ENCODE measurements around the gene LRCH1.
A peak's percentile ranks its signal among the peaks of the same experiment; 100 is the strongest.

Gene LRCH1

DNA sequence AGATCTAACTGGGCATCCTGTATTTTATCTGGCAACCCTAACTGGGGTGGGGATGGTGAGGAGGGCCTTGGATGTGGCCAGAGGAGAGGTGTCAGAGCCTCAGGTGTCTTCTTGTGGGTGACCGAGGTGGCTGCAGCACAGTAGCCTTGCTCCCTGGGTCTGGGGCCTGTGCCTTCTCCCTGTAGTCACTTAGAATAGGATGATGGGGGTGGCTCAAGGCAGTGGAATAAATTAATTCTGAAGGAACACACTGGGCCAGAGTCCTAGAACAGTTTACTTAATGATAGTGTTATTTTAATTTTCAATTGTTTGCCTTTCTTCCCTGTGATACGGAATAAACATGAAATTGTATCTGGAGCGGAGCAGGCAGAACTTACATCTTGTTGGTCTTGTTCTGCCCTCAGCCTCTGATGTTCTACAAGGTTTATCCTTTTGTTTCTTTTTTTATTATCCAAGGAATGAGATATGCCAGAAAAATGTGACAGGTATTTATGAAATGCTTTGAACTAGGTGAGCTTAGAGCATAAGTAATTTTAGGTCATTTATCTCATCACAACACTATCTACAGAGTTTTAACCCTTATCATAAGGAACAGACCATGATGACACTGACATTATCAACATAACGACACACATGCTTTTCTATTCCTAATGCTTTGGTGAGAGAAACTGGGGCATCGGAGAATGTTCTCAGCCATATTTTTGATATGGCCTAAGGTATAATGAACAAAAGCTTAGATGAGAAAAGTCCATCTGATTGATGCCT is 51.4 kb downstream of the LRCH1 start:
- no peak overlapping the region for H3K27ac Mint-ChIP-seq
- H3K4me1 Mint-ChIP-seq (ENCODE audit: low read depth): peaks cover 80% of the 10 kb centered on the region

DNA sequence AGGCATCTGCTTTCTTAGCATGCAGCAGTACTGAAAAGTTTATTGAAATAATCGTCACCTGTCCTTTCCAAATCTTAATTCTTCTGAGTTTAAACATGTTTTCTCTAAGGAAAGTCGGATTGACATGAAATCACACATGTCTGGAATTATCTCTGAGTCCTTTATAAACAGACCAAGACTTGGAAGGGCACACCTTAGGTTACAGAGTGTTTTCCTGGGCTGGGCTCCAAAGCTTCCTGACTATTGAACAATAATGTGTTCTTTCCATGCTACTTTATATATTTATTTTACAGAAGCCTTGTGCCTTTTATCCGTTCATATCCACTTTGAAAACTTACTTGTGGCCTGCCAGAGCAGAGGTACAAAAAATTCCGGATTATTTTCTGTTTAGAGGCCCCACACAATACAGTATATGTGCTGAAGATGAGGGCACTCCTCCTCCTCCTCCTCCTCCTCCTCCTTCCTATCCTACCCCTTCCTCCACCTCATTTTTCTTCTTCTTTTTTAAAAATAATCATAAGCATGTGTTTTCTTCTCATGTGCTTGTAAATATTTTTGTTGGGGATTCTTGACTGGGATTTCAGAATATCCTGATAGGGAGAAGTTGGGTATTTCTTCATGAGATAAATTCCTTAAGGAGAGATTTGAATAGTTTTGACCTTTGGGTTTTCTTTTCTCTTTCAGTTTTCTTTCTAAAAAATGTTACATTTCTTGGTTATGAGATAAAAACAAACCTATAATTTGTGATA is 52.3 kb downstream of the LRCH1 start:
- Mint-ChIP-seq H3K4me3 (no peak overlapping the region), H3K27ac (no peak overlapping the region), H3K36me3 (ENCODE audit: low read depth) (no peaks in the 10 kb centered on the region), H3K4me1 (ENCODE audit: low read depth) (peaks cover 82% of the 10 kb centered on the region), H3K9me3 (no peaks in the 10 kb centered on the region), H3K27me3 (no peaks in the 10 kb centered on the region)
- no peak for DNase-seq

More for the DNA sequence above, 51.4 kb downstream of the LRCH1 start:
- no peak for DNase-seq
- Mint-ChIP-seq H3K36me3 (ENCODE audit: low read depth) (no peaks in the 10 kb centered on the region), H3K9me3 (no peaks in the 10 kb centered on the region), H3K4me3 (no peak overlapping the region), H3K27me3 (no peaks in the 10 kb centered on the region)

DNA sequence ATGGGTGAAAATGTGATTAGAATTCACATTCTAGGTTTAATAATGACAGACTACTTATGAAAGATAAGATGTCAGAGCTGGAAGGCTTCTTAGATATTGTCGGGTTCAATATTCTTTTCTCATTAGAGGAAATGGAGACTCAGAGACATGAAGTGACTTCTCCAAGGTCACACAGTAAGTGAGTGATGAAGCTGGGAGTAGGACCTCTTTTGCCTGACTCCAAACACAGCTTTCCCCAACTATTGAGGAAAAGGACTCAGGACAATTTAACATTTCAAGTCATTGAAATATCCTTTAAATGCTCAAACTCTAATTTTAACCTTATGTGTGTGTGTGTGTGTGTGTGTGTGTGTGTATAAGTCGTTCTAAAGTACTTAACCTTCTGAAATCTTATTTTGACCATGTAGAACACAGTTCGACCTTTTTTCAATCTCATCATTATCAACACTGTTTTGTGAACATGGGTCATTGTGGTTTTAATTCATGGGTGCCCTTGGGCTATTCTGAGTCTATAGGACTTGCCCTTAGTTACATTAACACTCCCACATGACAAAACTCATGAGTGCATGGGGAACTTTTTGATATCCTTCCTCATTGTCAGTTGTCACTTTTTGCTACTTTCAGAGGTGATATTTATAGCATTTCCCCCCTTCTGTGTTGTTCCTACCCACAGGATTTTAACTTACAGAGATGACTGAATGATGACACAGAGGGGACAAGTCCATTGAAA is 53.0 kb downstream of the LRCH1 start:
- no peak for DNase-seq
- H3K9me3 Mint-ChIP-seq: no peaks in the 10 kb centered on the region
- peak overlapping the region; percentile 77 for H3K27ac Mint-ChIP-seq
- no peaks in the 10 kb centered on the region for H3K27me3 Mint-ChIP-seq
- H3K4me3 Mint-ChIP-seq: no peak overlapping the region
- H3K4me1 Mint-ChIP-seq (ENCODE audit: low read depth): peaks cover 77% of the 10 kb centered on the region
- H3K36me3 Mint-ChIP-seq (ENCODE audit: low read depth): no peaks in the 10 kb centered on the region

DNA sequence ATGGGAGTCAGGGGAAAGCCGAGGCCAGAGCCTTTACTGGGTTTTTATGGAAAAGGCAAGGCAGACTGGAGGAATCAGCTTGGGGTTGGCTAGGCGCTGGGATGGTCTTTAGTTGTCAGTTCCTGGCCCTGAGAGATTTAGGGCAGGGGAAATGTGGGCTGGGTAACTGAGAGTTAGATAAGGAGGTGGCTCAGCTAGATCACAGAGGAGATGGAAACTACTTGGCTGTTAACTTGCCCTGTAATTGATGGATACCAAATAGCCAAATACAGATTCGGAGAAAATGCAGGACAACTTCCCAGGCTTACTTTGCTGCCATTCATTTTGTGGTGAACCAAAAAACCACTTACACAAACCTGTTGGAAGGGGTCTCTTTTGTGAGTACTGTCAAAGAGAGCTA is 54.0 kb downstream of the LRCH1 start:
- no peak overlapping the region for H3K4me3 Mint-ChIP-seq
- no peaks in the 10 kb centered on the region for H3K9me3 Mint-ChIP-seq
- no peak for DNase-seq
- no peaks in the 10 kb centered on the region for H3K36me3 Mint-ChIP-seq (ENCODE audit: low read depth)
- no peaks in the 10 kb centered on the region for H3K27me3 Mint-ChIP-seq
- peaks cover 71% of the 10 kb centered on the region for H3K4me1 Mint-ChIP-seq (ENCODE audit: low read depth)
- peak overlapping the region; percentile 35 for H3K27ac Mint-ChIP-seq

DNA sequence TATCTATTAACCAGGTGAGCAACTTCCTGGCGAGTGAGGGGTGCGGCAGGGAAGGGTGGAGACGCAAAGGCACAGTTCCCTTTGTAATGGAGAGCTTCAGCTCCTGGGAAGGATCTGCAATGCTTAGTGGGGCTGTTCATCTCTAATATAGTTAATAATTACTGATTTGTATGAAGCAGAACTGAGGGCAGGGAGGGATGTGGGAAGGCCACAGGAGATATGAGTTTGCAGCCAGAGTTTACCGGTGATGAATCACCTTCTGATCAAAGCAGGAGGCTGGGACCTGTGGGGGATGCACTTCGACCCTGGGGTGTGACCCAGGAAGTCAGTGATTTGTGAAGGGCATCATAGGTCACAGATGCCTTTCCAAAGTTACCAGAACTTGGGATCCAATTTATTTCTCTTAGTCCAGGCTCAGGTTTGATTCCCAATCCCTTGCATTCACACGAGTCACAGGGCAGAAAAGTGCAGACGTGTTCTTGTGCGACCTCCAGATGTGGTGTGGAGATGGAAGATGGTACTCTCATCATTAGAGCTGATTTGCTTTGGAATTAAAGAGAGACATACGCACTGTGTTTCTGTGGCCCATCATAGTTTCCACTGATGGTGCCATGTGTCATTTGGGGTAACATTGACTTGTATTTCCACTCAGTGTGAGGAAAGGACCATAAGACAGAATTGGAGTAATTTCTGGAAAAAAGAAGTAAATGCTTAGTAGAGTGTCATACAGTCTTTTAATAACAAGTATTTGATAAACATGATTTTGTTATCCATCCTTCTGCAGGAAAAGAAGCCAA is 55.0 kb downstream of the LRCH1 start:
- Mint-ChIP-seq H3K27ac (peak overlapping the region; percentile 35), H3K4me1 (ENCODE audit: low read depth) (peaks cover 65% of the 10 kb centered on the region), H3K9me3 (no peaks in the 10 kb centered on the region), H3K27me3 (no peaks in the 10 kb centered on the region), H3K36me3 (ENCODE audit: low read depth) (no peaks in the 10 kb centered on the region), H3K4me3 (peak overlapping the region; percentile 8)
- no peak for DNase-seq

DNA sequence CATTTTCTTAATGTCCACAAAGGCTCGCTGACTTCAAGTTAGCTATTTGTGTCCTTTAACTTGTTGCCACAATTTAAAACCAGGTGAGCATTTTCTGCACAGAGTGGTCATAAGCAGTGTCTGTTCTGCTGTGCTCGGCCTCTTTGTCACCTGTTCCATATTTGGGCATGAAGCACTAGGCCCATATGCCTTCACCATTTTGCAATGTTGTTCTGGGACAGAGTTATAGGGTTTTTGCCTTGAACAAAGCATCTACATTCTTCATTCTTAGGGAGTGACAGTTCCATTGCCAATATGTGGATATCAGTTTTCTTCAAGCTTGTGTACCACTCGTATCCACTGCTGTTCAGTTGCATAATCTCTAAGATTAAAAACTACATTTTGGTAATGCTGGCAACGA is 56.1 kb downstream of the LRCH1 start:
- Mint-ChIP-seq H3K27me3 (no peaks in the 10 kb centered on the region), H3K9me3 (no peaks in the 10 kb centered on the region), H3K4me1 (ENCODE audit: low read depth) (peaks cover 60% of the 10 kb centered on the region), H3K36me3 (ENCODE audit: low read depth) (no peaks in the 10 kb centered on the region), H3K27ac (no peak overlapping the region), H3K4me3 (no peak overlapping the region)
- DNase-seq: no peak

DNA sequence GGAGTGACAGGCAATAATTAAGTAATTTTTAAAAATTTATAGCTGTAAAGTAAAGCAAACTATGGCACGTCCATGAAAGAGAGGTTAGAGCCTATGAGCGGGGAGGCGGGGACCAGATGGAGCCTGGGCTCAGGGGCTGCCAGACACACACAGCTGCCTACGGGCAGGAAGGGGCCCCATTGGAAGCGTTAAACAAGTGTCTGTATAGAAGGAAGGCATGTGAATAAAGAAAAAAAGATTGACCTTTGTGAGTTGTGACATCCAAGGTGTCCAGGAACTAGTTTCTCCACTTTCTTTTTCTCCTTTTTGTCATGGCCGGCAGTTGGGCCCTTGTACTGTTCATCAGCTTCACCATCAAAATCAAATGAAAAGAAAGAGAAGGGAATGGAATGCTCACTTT is 56.8 kb downstream of the LRCH1 start:
- no peaks in the 10 kb centered on the region for H3K27me3 Mint-ChIP-seq
- H3K4me3 Mint-ChIP-seq: no peak overlapping the region
- no peak overlapping the region for H3K27ac Mint-ChIP-seq
- no peaks in the 10 kb centered on the region for H3K9me3 Mint-ChIP-seq
- H3K4me1 Mint-ChIP-seq (ENCODE audit: low read depth): peaks cover 57% of the 10 kb centered on the region
- no peaks in the 10 kb centered on the region for H3K36me3 Mint-ChIP-seq (ENCODE audit: low read depth)
- DNase-seq: no peak

DNA sequence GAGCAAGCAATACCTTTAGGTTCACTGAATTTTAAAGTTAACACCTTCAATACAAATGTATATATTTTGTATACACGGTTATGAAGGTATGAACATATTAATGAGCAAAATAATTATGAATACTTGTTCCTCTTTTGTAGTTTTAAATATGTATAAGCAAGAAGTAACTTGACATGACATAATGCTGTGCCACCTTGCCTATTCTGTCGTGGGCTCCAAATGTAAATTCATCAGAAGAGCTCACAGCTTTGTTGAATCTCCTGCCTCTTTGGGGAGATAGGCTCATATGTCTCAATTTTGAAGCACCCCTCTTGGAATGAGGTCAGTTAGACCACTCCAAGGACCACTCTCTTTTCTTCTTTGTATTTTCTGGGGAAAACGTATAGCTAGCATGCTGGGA is 59.3 kb downstream of the LRCH1 start:
- H3K4me3 Mint-ChIP-seq: no peak overlapping the region
- H3K9me3 Mint-ChIP-seq: no peaks in the 10 kb centered on the region
- peaks cover 46% of the 10 kb centered on the region for H3K4me1 Mint-ChIP-seq (ENCODE audit: low read depth)
- no peak overlapping the region for H3K27ac Mint-ChIP-seq
- H3K27me3 Mint-ChIP-seq: no peaks in the 10 kb centered on the region
- no peaks in the 10 kb centered on the region for H3K36me3 Mint-ChIP-seq (ENCODE audit: low read depth)
- DNase-seq: no peak

DNA sequence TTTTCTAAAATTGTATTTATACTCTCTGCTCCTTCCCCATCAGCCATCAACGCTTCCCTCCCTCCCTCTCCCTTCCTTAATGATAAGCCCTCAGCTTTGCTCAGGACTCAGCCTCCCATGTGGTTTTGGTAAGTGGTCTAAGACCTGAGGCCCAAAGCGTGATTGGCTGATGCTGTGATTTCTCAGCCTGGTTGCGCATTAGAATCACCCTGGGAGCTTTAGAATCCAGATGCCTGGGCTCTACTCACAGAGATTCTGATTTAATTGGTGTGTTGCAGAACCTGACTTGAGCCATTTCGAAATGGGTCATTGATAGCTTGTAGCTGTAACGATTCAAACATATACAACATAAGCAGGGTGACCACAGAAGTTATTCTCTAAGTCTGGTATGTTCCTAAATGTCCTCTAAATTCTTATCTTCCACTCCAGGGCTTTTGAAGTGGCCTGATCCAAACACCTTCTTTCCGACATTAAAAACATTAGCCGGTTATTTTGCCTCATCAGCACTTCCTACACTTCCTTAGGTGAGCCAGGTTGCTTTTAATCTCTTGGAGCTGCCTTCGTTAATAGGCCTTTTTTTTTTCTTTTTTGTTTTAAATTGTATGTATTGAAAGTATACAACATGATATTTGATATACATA is 60.6 kb downstream of the LRCH1 start:
- no peaks in the 10 kb centered on the region for H3K36me3 Mint-ChIP-seq (ENCODE audit: low read depth)
- no peak overlapping the region for H3K27ac Mint-ChIP-seq
- DNase-seq: no peak
- H3K4me1 Mint-ChIP-seq (ENCODE audit: low read depth): peaks cover 44% of the 10 kb centered on the region
- H3K9me3 Mint-ChIP-seq: no peaks in the 10 kb centered on the region
- H3K27me3 Mint-ChIP-seq: no peaks in the 10 kb centered on the region
- no peak overlapping the region for H3K4me3 Mint-ChIP-seq

DNA sequence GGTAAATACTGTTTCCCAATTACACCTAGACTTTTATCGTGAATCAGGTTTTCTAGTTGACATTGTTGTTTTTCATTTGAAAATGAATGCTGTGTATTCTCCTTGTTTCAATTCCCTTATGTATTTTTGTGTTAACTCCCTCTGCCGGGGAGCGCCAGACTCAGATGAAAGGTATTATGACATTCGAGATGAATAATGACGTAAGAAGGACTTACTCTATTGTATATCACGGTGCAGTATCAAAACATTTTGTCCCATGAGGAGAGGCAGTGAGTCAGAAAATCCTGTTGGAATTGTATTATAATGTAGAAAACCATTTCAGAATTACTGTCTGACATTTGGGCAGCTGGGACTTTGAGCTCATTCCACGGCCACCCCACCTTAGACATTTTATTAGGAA is 61.6 kb downstream of the LRCH1 start:
- Mint-ChIP-seq H3K4me3 (no peak overlapping the region), H3K27ac (no peak overlapping the region), H3K4me1 (ENCODE audit: low read depth) (peaks cover 45% of the 10 kb centered on the region), H3K9me3 (no peaks in the 10 kb centered on the region), H3K36me3 (ENCODE audit: low read depth) (no peaks in the 10 kb centered on the region), H3K27me3 (no peaks in the 10 kb centered on the region)
- no peak for DNase-seq

DNA sequence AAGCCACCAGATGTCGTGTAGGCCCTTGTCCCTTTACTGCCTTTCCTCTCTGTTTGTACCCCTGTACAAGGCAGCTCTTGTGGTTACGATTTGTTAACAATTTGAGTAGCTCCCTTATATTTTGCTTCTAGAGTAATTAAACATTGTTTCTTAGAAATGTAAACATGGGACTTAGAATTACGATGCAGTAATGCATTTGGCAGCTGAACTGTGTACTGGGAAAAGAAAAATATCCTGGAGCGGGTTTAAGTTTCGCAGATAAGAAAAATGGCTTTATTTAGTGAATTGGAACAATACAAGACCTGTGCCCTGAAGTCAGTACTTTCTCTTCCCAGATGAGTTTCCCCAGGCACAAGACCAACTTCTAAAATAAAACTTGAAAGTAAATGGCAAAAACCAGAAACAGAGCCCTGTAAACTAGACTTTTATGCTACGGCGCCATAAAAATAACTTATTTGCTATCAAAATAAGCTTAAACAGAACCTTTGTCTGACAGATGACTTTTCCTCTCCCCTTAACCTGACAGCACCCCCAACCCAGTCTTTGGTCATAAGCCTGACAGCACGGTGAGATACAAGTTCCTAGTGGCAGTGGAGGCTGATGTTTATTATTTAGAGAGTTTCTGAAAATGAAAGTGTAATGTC is 63.0 kb downstream of the LRCH1 start:
- no peaks in the 10 kb centered on the region for H3K9me3 Mint-ChIP-seq
- no peaks in the 10 kb centered on the region for H3K27me3 Mint-ChIP-seq
- no peak overlapping the region for H3K4me3 Mint-ChIP-seq
- peaks cover 48% of the 10 kb centered on the region for H3K4me1 Mint-ChIP-seq (ENCODE audit: low read depth)
- no peak overlapping the region for H3K27ac Mint-ChIP-seq
- no peak for DNase-seq
- H3K36me3 Mint-ChIP-seq (ENCODE audit: low read depth): no peaks in the 10 kb centered on the region

DNA sequence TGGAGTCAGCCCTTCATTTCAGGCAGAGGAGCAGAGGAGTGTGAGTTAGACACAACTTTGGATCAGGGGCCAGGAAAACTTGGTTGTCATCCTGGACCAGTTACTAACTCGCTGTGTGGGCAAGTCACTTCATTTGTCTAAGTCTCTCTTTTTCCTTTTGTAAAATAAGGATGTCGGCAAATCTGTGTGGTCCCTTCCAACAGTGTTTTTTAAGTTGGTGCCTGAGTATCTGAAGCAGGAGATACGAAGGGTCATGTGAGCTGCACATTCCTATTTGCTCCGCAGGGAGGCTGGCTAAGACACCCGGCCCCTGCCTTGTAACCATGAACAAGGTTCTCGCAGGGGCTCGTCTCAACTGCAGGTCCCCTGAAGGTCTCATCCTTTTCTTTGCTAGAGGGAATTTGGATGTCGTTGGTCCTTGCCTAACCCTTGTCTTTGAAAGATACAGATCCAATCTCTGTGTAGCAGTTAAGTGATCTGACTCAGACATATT is 64.3 kb downstream of the LRCH1 start:
- Mint-ChIP-seq H3K36me3 (ENCODE audit: low read depth) (no peaks in the 10 kb centered on the region), H3K4me1 (ENCODE audit: low read depth) (peaks cover 54% of the 10 kb centered on the region), H3K27ac (no peak overlapping the region), H3K4me3 (no peak overlapping the region), H3K9me3 (no peaks in the 10 kb centered on the region), H3K27me3 (no peaks in the 10 kb centered on the region)
- DNase-seq: no peak

DNA sequence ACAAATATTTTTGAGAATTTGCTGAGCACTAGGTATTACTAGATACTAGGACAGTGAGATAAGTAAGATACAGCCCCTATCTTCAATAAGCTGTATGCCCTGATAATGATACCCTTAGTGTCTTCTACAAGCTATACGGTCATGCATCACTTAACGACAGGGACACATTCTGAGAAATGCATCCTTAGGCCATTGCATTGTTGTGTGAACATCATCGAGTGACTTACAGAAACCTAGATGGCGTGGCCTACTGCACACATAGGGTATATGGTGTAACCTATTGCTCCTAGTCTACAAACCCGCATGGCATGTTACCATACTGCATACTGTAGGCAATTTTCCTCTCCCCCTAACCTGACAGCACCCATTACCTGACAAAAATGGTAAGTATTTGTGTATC is 64.9 kb downstream of the LRCH1 start:
- Mint-ChIP-seq H3K27ac (no peak overlapping the region), H3K36me3 (ENCODE audit: low read depth) (no peaks in the 10 kb centered on the region), H3K4me3 (no peak overlapping the region), H3K27me3 (no peaks in the 10 kb centered on the region), H3K9me3 (no peaks in the 10 kb centered on the region), H3K4me1 (ENCODE audit: low read depth) (peaks cover 59% of the 10 kb centered on the region)
- DNase-seq: no peak

Data from activated T-cell treated with anti-CD3 and anti-CD28 coated beads, Interleukin-2, amount 50 U/mL, for 24 hours (primary cell).